HG02763 (cell line): Measurements from ENCODE around the gene UBTF.

Source experiments
- ATAC-seq: cut with Tn5 transposase; IDR thresholded peaks from one replicate; pipeline ENCODE4 v1.9.1; 2021; ENCODE audit warnings: mild to moderate bottlenecking, moderate library complexity; ENCODE audit not compliant: unreplicated experiment

UBTF gene

DNA sequence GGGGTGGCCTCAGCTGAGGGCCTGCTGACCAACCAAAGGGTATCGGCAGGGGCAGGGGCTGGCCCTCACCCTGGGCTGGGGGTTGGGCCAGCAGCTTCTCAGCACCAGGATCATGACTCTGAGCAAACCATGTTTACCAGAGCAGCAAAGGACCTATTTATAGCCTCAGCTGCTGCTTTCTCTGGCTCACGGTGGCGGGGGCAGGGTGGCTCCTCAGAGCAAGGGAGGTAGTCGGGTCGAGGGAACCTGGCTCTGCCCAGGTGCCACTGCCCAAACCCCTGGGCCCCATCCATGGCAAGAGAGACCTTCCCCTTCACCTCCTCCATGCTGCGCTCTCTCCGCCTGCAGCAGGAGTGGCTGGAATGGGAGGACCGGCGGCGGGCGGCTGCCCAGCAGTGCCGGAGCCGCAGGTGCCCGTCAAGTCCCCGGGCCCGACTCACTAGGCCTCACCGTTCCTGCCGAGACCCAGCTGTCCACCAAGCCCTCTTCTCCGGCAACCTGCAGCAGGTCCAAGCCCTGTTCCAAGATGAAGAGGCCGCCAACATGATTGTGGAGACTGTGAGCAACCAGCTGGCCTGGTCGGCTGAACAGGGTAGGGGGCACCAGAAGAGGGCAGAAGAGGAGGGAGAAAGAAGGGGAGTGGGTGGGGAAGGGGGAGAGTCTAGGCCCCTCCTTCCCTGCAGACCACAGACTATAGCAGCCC is 48.8 kb downstream of the UBTF start, which contains the start of gene ASB16:
TSS of gene ASB16 (plus strand) at position 206 of the 703 bp plus-strand sequence. CDS start at position 292, 86 bp downstream.
- no peak for ATAC-seq

DNA sequence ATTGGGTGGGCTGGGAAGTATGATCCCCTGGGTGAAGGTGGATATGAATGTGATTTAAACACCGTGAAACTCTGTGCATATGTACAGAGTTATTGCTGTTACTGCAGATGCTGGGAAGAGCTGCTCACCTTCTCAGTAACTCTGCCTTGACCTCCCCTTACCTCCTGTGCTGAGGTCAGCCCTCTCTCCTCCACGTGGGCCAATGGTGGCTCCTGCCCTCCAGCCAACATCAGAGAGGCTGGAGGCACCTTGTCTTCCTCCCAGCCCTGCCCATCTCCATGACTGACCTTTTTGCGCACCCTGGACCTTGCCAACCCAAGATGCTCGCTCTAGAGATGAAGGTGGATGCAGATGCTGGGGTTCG is 49.4 kb downstream of the UBTF start:
- no peak for ATAC-seq

DNA sequence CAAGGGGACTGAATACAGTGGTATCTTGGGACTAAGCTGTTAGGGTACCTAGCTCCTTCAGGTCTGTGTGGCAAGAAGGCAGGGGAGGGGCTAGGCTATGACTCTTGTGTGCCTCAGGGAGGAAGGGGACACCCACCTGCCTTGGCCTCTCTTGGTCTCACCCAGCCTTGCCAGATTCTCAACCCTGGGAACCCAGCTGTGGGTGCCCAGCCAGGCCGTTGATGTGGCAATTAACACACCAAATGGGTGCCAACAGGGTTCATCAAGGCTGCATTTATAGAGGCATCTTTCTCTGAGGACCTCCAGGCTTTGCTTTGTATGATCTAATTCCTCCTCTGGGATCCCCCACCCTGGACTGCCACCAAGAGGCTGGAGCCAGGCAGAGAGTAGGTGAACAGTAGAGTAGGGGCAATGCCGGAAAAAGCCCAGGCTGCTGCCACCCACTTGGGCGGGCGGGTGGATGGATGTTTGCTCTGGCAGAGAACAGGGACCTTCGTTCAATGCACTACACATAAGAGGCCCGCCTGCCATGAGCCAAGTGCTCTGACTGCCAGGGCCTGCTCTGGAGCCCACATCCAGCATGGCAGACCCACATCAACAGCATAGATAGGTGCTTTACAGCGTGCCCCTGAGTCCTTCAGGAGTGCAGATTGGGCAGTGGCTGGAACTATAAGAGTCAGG is 52.2 kb downstream of the UBTF start:
- ATAC-seq, result no peak

DNA sequence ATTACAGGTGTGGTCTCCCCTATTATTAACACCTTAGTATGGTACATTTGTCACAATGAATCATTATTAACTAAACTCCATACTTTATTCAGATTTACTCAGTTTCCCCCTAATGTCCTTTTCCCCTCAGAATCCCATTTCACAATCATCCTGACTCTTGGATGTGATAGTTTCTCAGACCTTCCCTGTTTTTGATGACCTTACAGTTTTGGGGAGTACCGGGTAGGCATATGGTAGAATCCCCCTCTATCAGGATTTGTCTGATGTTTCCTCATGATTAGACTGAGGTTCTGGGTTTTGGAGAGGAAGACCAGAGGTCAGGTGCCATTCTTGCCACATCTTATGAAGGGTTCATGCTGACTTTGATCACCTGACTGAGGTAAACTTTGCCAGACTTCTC is 55.0 kb downstream of the UBTF start:
- ATAC-seq, result no peak

DNA sequence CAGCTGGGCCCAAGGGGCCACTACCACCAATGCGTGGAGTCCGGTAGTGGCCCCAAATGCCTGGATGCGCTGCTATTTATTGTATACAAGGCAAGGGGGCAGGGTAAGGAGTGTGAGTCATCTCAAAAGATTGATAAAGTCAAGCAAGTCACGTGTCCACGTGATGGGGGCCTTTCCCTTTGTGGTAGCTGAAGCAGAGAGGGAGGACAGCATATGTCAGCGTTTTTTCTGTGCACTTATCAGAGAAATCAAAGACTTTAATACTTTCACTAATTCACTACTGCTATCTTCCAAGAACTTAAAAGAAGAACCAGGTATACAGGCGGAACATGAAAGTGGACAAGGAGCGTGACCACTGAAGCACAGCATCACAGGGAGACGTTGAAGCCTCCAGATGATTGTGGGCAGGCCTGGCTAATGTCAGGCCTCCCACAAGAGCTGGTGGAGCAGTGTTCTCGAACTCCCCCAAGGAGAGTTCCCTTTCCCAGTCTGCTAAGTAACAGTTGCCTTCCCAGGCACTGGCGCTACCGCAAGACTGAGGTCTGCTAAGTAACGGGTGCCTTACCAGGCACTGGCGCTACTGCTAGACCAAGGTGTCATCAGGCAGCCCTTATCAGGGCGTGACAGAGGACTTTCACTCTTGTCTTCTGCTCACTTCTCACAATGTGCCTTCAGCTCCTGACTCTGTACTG is 59.8 kb downstream of the UBTF start:
- ATAC-seq, result no peak

DNA sequence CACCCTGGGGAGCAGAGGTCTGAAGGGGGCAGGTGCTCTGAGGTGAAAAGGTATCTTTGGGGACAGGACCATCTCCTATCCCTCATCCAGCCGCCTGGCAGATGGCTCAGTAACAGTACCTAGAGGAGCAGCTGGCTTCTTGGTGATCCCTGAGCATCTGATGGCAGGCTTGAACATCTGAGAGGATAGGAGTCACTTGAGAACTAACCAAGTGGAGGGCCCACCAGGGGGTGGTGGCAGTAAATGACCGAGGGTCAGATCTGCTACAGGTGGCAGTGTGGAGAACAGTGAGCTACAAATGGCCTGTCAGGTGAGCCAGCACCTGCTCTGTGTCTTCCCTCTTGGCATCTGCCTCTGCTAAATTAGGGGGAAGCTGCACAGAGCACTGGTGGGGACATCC is 64.0 kb downstream of the UBTF start:
- ATAC-seq, result no peak
